ENCODE data around the gene NRF1.
A peak's percentile ranks its signal among the peaks of the same experiment; 100 is the strongest.

GRCh38 chr7:129613016-129613337 lies 1.5 kb downstream of the NRF1 start:
- no peak for TF ChIP-seq POLR2AphosphoS5 (IDR thresholded peaks at IDR 0.05)
- TF ChIP-seq, protein P1, sequence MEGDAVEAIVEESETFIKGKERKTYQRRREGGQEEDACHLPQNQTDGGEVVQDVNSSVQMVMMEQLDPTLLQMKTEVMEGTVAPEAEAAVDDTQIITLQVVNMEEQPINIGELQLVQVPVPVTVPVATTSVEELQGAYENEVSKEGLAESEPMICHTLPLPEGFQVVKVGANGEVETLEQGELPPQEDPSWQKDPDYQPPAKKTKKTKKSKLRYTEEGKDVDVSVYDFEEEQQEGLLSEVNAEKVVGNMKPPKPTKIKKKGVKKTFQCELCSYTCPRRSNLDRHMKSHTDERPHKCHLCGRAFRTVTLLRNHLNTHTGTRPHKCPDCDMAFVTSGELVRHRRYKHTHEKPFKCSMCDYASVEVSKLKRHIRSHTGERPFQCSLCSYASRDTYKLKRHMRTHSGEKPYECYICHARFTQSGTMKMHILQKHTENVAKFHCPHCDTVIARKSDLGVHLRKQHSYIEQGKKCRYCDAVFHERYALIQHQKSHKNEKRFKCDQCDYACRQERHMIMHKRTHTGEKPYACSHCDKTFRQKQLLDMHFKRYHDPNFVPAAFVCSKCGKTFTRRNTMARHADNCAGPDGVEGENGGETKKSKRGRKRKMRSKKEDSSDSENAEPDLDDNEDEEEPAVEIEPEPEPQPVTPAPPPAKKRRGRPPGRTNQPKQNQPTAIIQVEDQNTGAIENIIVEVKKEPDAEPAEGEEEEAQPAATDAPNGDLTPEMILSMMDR (IDR thresholded peaks at IDR 0.05 in 8 of 11, conservative IDR thresholded peaks at IDR 0.05 in 3 of 11): peak in 1 of 11 experiments; percentile 2
